NT2/D1 (cell line): ENCODE results near the gene FRMD5.
A peak's percentile ranks its signal among the peaks of the same experiment; 100 is the strongest.

Experiments
- DNase-seq: peaks from one replicate; pipeline ENCODE4 v3.0.0-alpha.2; 2011; ENCODE audit warnings: low read depth, low spot score
- H3K27me3 ChIP-seq: 2 replicates; pipeline ENCODE4 v1.6.0; 2011; ENCODE audit warnings: mild to moderate bottlenecking; ENCODE audit not compliant: insufficient read length, insufficient read depth
- H3K36me3 ChIP-seq: 2 replicates; pipeline ENCODE4 v1.6.1; 2011; ENCODE audit warnings: mild to moderate bottlenecking, low read length, mixed read lengths; ENCODE audit not compliant: insufficient read depth, insufficient read length
- H3K4me1 ChIP-seq: 2 replicates; pipeline ENCODE4 v1.5.1; 2011; ENCODE audit not compliant: insufficient read depth, insufficient read length
- H3K4me3 ChIP-seq: 2 replicates; pipeline ENCODE4 v1.5.1; 2011; ENCODE audit warnings: low read depth; ENCODE audit not compliant: insufficient read length
- H3K9ac ChIP-seq: 2 replicates; pipeline ENCODE4 v1.6.0; 2011; ENCODE audit warnings: low read depth; ENCODE audit not compliant: insufficient read length
- H3K9me3 ChIP-seq: 2 replicates; pipeline ENCODE4 v1.5.1; 2011; ENCODE audit warnings: mild to moderate bottlenecking, low read length; ENCODE audit not compliant: insufficient read depth
- SUZ12 ChIP-seq: IDR thresholded peaks from 2 replicates; pipeline ENCODE4 v1.6.1; 2011; ENCODE audit not compliant: insufficient read length, insufficient read depth; ENCODE audit errors: extremely low read depth
- YY1 ChIP-seq: IDR thresholded peaks from 2 replicates; pipeline ENCODE4 v1.6.1; 2011; ENCODE audit not compliant: insufficient read length, insufficient read depth
- ZNF274 ChIP-seq: IDR thresholded peaks from 2 replicates; pipeline ENCODE4 v1.6.1; 2011; ENCODE audit warnings: mild to moderate bottlenecking, low read depth, low read length

Gene FRMD5

DNA sequence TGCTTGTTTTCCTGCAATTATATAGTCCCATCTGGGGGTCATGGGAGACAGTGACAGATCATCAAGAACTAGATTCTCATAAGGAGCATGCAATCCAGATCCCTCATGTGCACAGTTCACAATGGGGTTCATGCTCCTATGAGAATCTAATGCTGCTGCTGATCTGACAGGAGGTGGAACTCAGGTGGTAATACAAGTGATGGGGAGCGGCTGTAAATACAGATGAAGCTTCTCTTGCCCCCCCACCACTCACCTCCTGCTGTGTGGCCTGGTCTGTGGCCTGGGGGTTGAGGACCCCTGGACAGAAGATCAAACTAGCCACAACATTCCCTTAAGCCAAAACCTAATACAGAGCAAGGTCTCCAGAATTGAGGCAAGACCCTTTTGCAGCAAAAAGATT lies 207.1 kb downstream of the FRMD5 start:
- Histone ChIP-seq H3K9me3 (no peaks in the 10 kb centered on the region), H3K4me3 (no peak overlapping the region), H3K27me3 (no peaks in the 10 kb centered on the region), H3K9ac (no peak overlapping the region), H3K36me3 (no peaks in the 10 kb centered on the region), H3K4me1 (no peaks in the 10 kb centered on the region)
- no peak for TF ChIP-seq YY1
- no peak for TF ChIP-seq SUZ12
- TF ChIP-seq ZNF274, result no peak
- no peak for DNase-seq

DNA sequence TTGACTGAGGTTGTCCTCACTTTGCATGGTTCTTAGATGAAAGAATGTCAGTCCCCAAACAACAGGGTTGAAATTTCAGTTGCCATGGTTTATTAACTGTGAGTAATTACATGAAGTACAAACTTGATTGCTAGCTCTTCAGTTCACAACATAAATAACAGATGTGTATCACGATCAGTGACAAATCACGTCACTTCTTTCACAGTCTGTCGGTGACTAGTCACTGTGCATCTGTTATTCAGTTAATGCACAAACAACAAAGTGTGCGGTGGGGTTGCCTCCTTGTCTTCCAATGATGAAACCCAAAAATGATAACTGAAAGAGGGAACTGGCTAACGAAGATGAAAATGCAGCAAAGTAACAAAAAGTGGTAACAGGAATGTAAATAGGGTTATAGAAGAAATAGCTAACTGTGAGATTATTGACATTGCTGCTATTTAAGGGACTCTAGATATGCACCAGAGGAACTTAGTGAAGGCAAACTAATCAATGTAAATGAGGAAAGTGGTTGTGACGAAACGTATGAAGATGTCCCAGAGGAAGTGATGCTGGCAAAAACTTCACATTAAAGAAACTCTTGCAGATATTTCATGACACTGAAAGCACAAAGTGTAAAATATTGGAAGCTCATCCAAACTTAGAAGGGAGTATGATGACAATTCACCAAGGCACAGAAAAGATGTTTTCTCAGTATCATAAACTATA lies 208.9 kb downstream of the FRMD5 start:
- no peak for DNase-seq
- Histone ChIP-seq H3K9me3 (no peaks in the 10 kb centered on the region), H3K9ac (no peak overlapping the region), H3K4me1 (no peaks in the 10 kb centered on the region), H3K27me3 (no peaks in the 10 kb centered on the region), H3K36me3 (no peaks in the 10 kb centered on the region), H3K4me3 (no peak overlapping the region)
- TF ChIP-seq SUZ12, result no peak
- no peak for TF ChIP-seq YY1
- TF ChIP-seq ZNF274, result no peak

DNA sequence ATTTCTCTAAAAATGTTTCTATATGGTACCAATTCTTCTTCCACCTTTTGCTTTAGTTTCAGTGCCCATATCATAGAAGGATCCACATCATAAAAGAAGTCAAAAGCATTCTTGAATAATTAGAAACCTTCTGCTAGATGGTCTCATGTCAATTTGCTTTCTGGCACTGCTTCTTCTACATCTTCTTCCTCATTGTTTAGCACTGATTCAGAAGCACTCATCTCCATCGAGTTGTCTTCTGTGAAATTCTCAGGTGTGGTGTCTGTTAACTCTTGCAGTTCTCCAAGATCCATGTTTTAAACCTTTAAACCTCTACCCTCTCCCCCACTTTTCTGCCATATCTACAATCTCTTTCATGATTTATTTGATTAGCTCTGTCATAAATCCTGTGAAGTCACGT lies 213.5 kb downstream of the FRMD5 start:
- no peaks in the 10 kb centered on the region for H3K27me3 ChIP-seq
- TF ChIP-seq ZNF274, result no peak
- TF ChIP-seq YY1, result no peak
- TF ChIP-seq SUZ12, result no peak
- DNase-seq, result no peak
- no peaks in the 10 kb centered on the region for H3K4me1 ChIP-seq
- peaks cover 7% of the 10 kb centered on the region; the same call in 1 of the 2 replicates for H3K9me3 ChIP-seq
- no peaks in the 10 kb centered on the region for H3K36me3 ChIP-seq
- H3K9ac ChIP-seq, result no peak overlapping the region
- H3K4me3 ChIP-seq, result no peak overlapping the region

DNA sequence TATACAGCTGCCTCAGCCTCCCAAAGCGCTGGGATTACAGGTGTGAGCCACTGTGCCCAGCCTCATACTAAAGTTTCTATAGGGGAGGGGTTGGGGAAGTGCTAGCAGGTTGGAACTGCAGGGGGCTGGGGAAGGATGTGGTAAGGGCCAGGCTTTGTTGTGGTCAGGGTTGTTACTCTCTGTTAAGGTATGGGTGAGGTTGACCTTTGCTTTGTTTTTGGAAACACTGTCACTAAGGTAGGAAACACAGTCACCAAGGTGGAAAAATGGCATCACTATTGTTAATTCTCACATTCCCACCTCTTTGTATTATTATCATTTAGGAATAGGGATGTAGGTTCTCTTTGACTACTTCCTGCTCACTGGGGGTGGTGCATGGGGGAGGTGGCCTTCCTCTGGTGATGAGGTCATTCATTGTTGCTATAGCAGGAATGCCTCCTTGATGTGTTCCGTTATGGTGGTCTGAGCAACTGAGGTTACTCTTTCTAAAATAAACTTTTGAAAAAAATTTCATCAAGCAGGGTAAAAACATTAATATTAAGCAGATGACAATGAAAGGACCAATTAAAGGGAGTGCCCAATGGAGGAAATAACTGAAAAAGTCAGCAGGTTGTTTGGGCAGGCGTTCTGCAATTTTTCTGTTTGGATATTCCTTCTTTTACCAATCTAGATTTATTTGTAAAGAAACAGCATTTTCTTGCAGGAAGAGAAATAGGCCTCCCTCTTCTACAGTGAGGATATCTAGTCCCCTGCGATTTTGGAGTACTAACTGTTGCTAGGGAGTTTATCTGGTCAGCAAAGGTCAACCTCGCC lies 217.8 kb downstream of the FRMD5 start:
- H3K36me3 ChIP-seq, result no peaks in the 10 kb centered on the region
- peak; percentile 2 for DNase-seq
- H3K4me3 ChIP-seq, result no peak overlapping the region
- no peaks in the 10 kb centered on the region for H3K4me1 ChIP-seq
- peaks cover 7% of the 10 kb centered on the region; the same call in 1 of the 2 replicates for H3K9me3 ChIP-seq
- no peak overlapping the region for H3K9ac ChIP-seq
- H3K27me3 ChIP-seq, result no peaks in the 10 kb centered on the region
- TF ChIP-seq ZNF274 (no peak), YY1 (no peak), SUZ12 (no peak)

DNA sequence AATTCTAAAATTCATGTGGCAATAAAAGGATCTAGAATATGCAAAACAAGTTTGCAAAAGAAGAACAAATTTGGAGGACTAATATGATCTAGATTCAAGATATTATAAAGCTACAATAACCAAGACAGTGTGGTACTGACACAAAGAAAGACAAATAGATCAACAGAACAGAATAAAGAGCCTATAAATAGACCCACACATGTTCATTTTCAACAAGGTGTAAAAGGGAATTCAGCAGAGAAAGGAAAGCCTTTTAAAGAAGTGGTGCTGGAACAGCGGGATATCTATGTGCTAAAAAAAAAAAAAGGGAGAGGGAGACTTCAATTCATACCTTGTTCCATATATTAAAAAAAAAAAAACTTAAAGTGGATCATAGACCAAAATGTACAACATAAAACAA lies 219.3 kb downstream of the FRMD5 start:
- Histone ChIP-seq H3K27me3 (no peaks in the 10 kb centered on the region), H3K36me3 (no peaks in the 10 kb centered on the region), H3K9me3 (peaks cover 7% of the 10 kb centered on the region; the same call in 1 of the 2 replicates), H3K9ac (no peak overlapping the region), H3K4me1 (no peaks in the 10 kb centered on the region), H3K4me3 (no peak overlapping the region)
- no peak for TF ChIP-seq SUZ12
- TF ChIP-seq ZNF274, result no peak
- TF ChIP-seq YY1, result no peak
- no peak for DNase-seq

DNA sequence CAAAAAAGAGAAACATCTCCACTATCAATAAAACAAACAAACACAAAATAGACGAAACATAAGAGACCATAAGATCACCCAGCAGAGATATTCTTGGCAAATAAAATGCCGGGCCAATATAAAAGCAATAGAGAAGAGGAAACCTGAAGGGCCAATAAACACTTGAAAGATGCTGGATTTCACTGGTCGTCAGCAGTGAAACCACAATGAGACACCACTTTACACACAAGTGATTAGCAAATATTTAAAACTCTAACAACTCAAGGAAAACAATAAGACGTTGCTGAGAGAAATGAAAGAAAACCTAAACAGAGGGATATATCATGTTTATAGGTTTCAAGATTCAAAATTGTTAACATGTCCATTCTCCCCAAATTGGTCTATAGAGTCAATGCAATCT lies 219.7 kb downstream of the FRMD5 start:
- Histone ChIP-seq H3K4me1 (no peaks in the 10 kb centered on the region), H3K36me3 (no peaks in the 10 kb centered on the region), H3K4me3 (no peak overlapping the region), H3K27me3 (no peaks in the 10 kb centered on the region), H3K9ac (no peak overlapping the region), H3K9me3 (peaks cover 7% of the 10 kb centered on the region; the same call in 1 of the 2 replicates)
- no peak for TF ChIP-seq SUZ12
- no peak for TF ChIP-seq ZNF274
- TF ChIP-seq YY1, result no peak
- DNase-seq, result no peak

DNA sequence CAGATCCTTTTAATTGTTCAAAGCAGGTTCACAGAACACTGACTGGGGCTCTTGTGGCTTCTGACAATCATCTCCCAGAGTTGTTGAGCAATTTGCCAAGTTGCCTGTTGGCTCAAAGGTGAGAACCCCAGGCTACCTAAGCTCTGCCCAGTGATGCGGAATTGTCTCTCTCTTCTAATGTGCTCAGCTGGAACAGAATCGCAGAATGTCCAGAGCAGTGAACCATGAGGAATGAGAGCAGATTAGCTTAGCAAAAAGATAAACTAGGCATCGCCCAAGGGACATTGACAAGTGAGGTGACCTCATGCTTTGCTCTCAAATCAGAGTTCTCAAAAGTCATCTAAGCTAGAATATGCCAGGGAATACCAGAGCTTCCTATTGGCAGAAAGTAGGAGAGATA lies 220.2 kb downstream of the FRMD5 start:
- H3K9me3 ChIP-seq, result peaks cover 7% of the 10 kb centered on the region; the same call in 1 of the 2 replicates
- no peak for TF ChIP-seq SUZ12
- no peak for TF ChIP-seq ZNF274
- no peak for TF ChIP-seq YY1
- no peak for DNase-seq
- H3K27me3 ChIP-seq, result no peaks in the 10 kb centered on the region
- no peak overlapping the region for H3K9ac ChIP-seq
- H3K4me3 ChIP-seq, result no peak overlapping the region
- H3K4me1 ChIP-seq, result no peaks in the 10 kb centered on the region
- H3K36me3 ChIP-seq, result no peaks in the 10 kb centered on the region
